SK-N-SH (cell line): Measurements from ENCODE around the gene TCHP. TPM values are rescaled to one million over a fixed set of nuclear protein-coding genes. Genes with fewer than 3 reads are reported as not detected.

ENCODE experiments used
- CTCF ChIA-PET: fragments of 300-600, 350-600 bp; formaldehyde crosslinking; extraction: SDS; loops from one replicate; lab custom pipeline; 2021; lab: Yijun Ruan, JAX
- POLR2A ChIA-PET: fragments of 350-600 bp; sonication (Branson Sonifier 250); formaldehyde crosslinking; extraction: SDS; loops from one replicate; lab custom pipeline; 2020; ENCODE audit warnings: antibody characterized with exemption, inconsistent platforms; lab: Yijun Ruan, JAX
- DNase-seq: peaks from one replicate; pipeline ENCODE4 v3.0.0; 2012
- H2AFZ ChIP-seq: fragments of 200-600 bp; sonication (generic); 2 replicates; pipeline ENCODE4 v1.8.1; 2016; ENCODE audit warnings: antibody characterized with exemption, mild to moderate bottlenecking, low read depth
- H3F3A ChIP-seq: fragments of 200-600 bp; sonication (generic); replicated peaks from 2 replicates; pipeline ENCODE3; 2016; ENCODE audit warnings: antibody characterized with exemption, mild to moderate bottlenecking; ENCODE audit not compliant: insufficient read depth
- H3K27ac ChIP-seq, 2 experiments: fragments of 200-500 bp in 1 of 2; fragments of 200-600 bp in 1 of 2; sonication (Bioruptor generic) in 1 of 2; sonication (generic), shearing (Covaris generic) in 1 of 2; 2 replicates each; pipeline versions ENCODE4 v1.5.1 to v1.6.1; 2014 to 2016; ENCODE audit warnings: low read depth in 2 of 2, inconsistent platforms in 1 of 2, low read length in 1 of 2, mild to moderate bottlenecking in 1 of 2, mixed read lengths in 1 of 2
- H3K27me3 ChIP-seq: fragments of 200-600 bp; sonication (generic), shearing (Covaris generic); 2 replicates; pipeline ENCODE4 v1.6.1; 2016; ENCODE audit warnings: mixed run types; ENCODE audit not compliant: insufficient read depth
- H3K36me3 ChIP-seq, 2 experiments: fragments of 200-500 bp in 1 of 2; fragments of 200-600 bp in 1 of 2; sonication (Bioruptor generic) in 1 of 2; sonication (generic) in 1 of 2; replicated peaks in 1 of 2; 2 replicates each; pipeline versions ENCODE3 to v1.5.1; 2014 to 2016; ENCODE audit warnings: low read length in 1 of 2, mild to moderate bottlenecking in 1 of 2; ENCODE audit not compliant: insufficient read depth in 2 of 2, control insufficient read depth in 1 of 2
- H3K4me1 ChIP-seq, 2 experiments: fragments of 200-500 bp in 1 of 2; fragments of 200-600 bp in 1 of 2; sonication (Bioruptor generic) in 1 of 2; sonication (generic), shearing (Covaris generic) in 1 of 2; 2 replicates each; pipeline versions ENCODE4 v1.5.1 to v1.6.1; 2014 to 2016; ENCODE audit warnings: low read depth in 1 of 2, low read length in 1 of 2, mixed run types in 1 of 2; ENCODE audit not compliant: insufficient read depth in 2 of 2, control insufficient read depth in 1 of 2
- H3K4me2 ChIP-seq: fragments of 200-600 bp; sonication (generic), shearing (Covaris generic); 2 replicates; pipeline ENCODE4 v1.6.1; 2017; ENCODE audit warnings: mixed run types
- H3K4me3 ChIP-seq, 2 experiments: fragments of 200-500 bp in 1 of 2; fragments of 200-600 bp in 1 of 2; sonication (Bioruptor generic) in 1 of 2; sonication (generic), shearing (Covaris generic) in 1 of 2; 2 replicates each; pipeline versions ENCODE4 v1.5.1 to v1.8.1; 2014 to 2016; ENCODE audit warnings: low read depth in 2 of 2, inconsistent platforms in 1 of 2, low read length in 1 of 2, mild to moderate bottlenecking in 1 of 2, mixed read lengths in 1 of 2, moderate library complexity in 1 of 2
- H3K79me2 ChIP-seq: fragments of 200-600 bp; sonication (generic); 2 replicates; pipeline ENCODE4 v1.8.1; 2017; ENCODE audit warnings: mild to moderate bottlenecking; ENCODE audit not compliant: insufficient read depth
- H3K9ac ChIP-seq: fragments of 200-600 bp; sonication (generic); 2 replicates; pipeline ENCODE4 v1.6.1; 2017; ENCODE audit warnings: mixed run types
- H3K9me2 ChIP-seq: fragments of 200-600 bp; sonication (generic); 2 replicates; pipeline ENCODE4 v1.6.1; 2017; ENCODE audit warnings: mixed run types
- H3K9me3 ChIP-seq: fragments of 200-600 bp; sonication (generic); 2 replicates; pipeline ENCODE4 v1.6.1; 2017; ENCODE audit warnings: mixed run types, mild to moderate bottlenecking, moderate library complexity
- H4K20me1 ChIP-seq: fragments of 200-600 bp; sonication (generic); 2 replicates; pipeline ENCODE4 v1.6.1; 2017; ENCODE audit warnings: mild to moderate bottlenecking, mixed run types; ENCODE audit not compliant: insufficient read depth
- ELF1 ChIP-seq: IDR thresholded peaks from 2 replicates; pipeline ENCODE4 v1.4.0; 2012
- EP300 ChIP-seq, 2 experiments: IDR thresholded peaks; 2 replicates each; pipeline versions ENCODE4 v1.4.0 to v1.6.1; 2012; ENCODE audit warnings: borderline replicate concordance in 1 of 2, low read depth in 1 of 2, low read length in 1 of 2
- EZH2phosphoT487 ChIP-seq: fragments of 200-600 bp; sonication (generic); IDR thresholded peaks from 2 replicates; pipeline ENCODE4 v1.6.1; 2017; ENCODE audit warnings: low read depth, mixed run types, mild to moderate bottlenecking, antibody characterized with exemption, moderate library complexity, borderline replicate concordance
- FOSL2 ChIP-seq: IDR thresholded peaks from 2 replicates; pipeline ENCODE4 v1.4.0; 2012; ENCODE audit warnings: low read depth, mild to moderate bottlenecking, moderate library complexity, borderline replicate concordance
- FOXM1 ChIP-seq: IDR thresholded peaks from 2 replicates; pipeline ENCODE4 v1.4.0; 2012; ENCODE audit warnings: low read depth, mild to moderate bottlenecking
- GABPA ChIP-seq: IDR thresholded peaks from 2 replicates; pipeline ENCODE4 v1.4.0; 2012; ENCODE audit warnings: low read depth, mild to moderate bottlenecking
- MAX ChIP-seq: IDR thresholded peaks from 2 replicates; pipeline ENCODE4 v1.4.0; 2012; ENCODE audit warnings: low read depth
- MXI1 ChIP-seq: IDR thresholded peaks from 2 replicates; pipeline ENCODE4 v1.6.1; 2012; ENCODE audit warnings: mild to moderate bottlenecking, low read depth, low read length, improper control_type of control experiment
- NFIC ChIP-seq: IDR thresholded peaks from 2 replicates; pipeline ENCODE4 v1.4.0; 2012; ENCODE audit warnings: borderline replicate concordance
- NRF1 ChIP-seq: IDR thresholded peaks from 2 replicates; pipeline ENCODE4 v1.6.1; 2012; ENCODE audit warnings: low read depth, mild to moderate bottlenecking, low read length
- PBX3 ChIP-seq: IDR thresholded peaks from 2 replicates; pipeline ENCODE4; 2012
- POLR2AphosphoS5 ChIP-seq: IDR thresholded peaks from 2 replicates; pipeline ENCODE4 v1.6.1; 2012; ENCODE audit warnings: low read depth, low read length
- RCOR1 ChIP-seq: fragments of 150-350 bp; IDR thresholded peaks from 2 replicates; pipeline ENCODE4 v1.6.1; 2017; ENCODE audit warnings: antibody characterized with exemption, low read length
- REST ChIP-seq: IDR thresholded peaks from 2 replicates; pipeline ENCODE4 v1.6.1; 2012; ENCODE audit warnings: mild to moderate bottlenecking, low read depth, low read length, moderate library complexity
- RFX5 ChIP-seq: IDR thresholded peaks from 2 replicates; pipeline ENCODE4 v1.6.1; 2012; ENCODE audit warnings: mild to moderate bottlenecking, improper control_type of control experiment, low read length
- TAF1 ChIP-seq: IDR thresholded peaks from 2 replicates; pipeline ENCODE4 v1.6.1; 2012; ENCODE audit warnings: low read depth, mild to moderate bottlenecking, low read length, moderate library complexity, borderline replicate concordance
- TCF12 ChIP-seq: IDR thresholded peaks from 2 replicates; pipeline ENCODE4 v1.4.0; 2012
- TEAD4 ChIP-seq: IDR thresholded peaks from 2 replicates; pipeline ENCODE4 v1.4.0; 2012; ENCODE audit warnings: mild to moderate bottlenecking, borderline replicate concordance; ENCODE audit not compliant: insufficient read depth
- USF1 ChIP-seq: IDR thresholded peaks from 2 replicates; pipeline ENCODE4 v1.4.0; 2012; ENCODE audit warnings: low read depth, borderline replicate concordance
- ZBTB33 ChIP-seq: IDR thresholded peaks from 2 replicates; pipeline ENCODE4 v1.4.0; 2012; ENCODE audit warnings: low read depth, borderline replicate concordance
- WGBS: methylation state at CpG from one replicate; pipeline ENCODE4 v1.1.6; 2017; ENCODE audit warnings: low lambda C conversion rate; 5-methylcytosine and 5-hydroxymethylcytosine counted together
- polyA plus RNA-seq, 3 experiments: library from polyadenylated mRNA; depleted of rRNA; stranded (reverse); fragments of >200 nt; gene quantifications; 2 replicates each; pipeline ENCODE4 v1.2.3, GENCODE V29; 2012

TCHP gene
- polyA plus RNA-seq, 1 of the 3 experiments (the other 2 are of a cell fraction), result 37.3 TPM

- H3K79me2 ChIP-seq, result no peaks in the 10 kb centered on the region
- H4K20me1 ChIP-seq, result no peaks in the 10 kb centered on the region
- WGBS, result 93% methylated on average over 14 of the region's 14 CpGs
- H3K9ac ChIP-seq, result no peak overlapping the region
- no peak overlapping the region for H3K4me3 ChIP-seq
- CTCF ChIA-PET, result interaction anchor here (1.1 to 1.5 kb wide), 3 partner anchors 10 to 108 kb away, joined by 3 to 4 read pairs (median 3); no protein-coding TSS in a partner anchor
- no peak overlapping the region for H3K4me2 ChIP-seq
- POLR2A ChIA-PET, result no interaction called here
- H3F3A ChIP-seq, result peaks cover 3% of the 10 kb centered on the region
- TF ChIP-seq PBX3, result no peak
- no peak for TF ChIP-seq EP300 (IDR thresholded peaks at IDR 0.05; ENCODE audit: borderline replicate concordance in 1 of 2, low read depth in 1 of 2, low read length in 1 of 2)
- TF ChIP-seq RCOR1, result no peak
- TF ChIP-seq ZBTB33, result no peak
- no peaks in the 10 kb centered on the region for H3K27me3 ChIP-seq
- no peaks in the 10 kb centered on the region for H3K9me2 ChIP-seq
- no peaks in the 10 kb centered on the region for H3K4me1 ChIP-seq
- H3K9me3 ChIP-seq, result no peaks in the 10 kb centered on the region
- H3K36me3 ChIP-seq, result peaks cover 39 to 56% of the 10 kb centered on the region in 2 experiments
- H2AFZ ChIP-seq, result no peak overlapping the region
- no peak for DNase-seq
- H3K27ac ChIP-seq, result no peak overlapping the region
Observed at GRCh38 chr12:109961201-109961600, 61.1 kb downstream of the TCHP start.

GRCh38 chr12:109961612-109962011 lies 61.5 kb downstream of the TCHP start:
- Histone ChIP-seq H4K20me1 (no peaks in the 10 kb centered on the region), H3K4me3 (no peak overlapping the region), H3F3A (peaks cover 3% of the 10 kb centered on the region), H3K36me3 (peaks cover 35 to 53% of the 10 kb centered on the region in 2 experiments), H3K9ac (no peak overlapping the region), H3K9me3 (no peaks in the 10 kb centered on the region), H3K79me2 (no peaks in the 10 kb centered on the region), H3K4me1 (no peaks in the 10 kb centered on the region), H3K27me3 (no peaks in the 10 kb centered on the region), H3K9me2 (no peaks in the 10 kb centered on the region), H3K27ac (no peak overlapping the region), H2AFZ (no peak overlapping the region), H3K4me2 (no peak overlapping the region)
- 92% methylated on average over 6 of the region's 6 CpGs for WGBS
- DNase-seq, result no peak
- POLR2A ChIA-PET, result no interaction called here
- CTCF ChIA-PET, result interaction anchor here (1.1 to 1.4 kb wide), 2 partner anchors 10 to 21 kb away, joined by 3 read pairs; no protein-coding TSS in a partner anchor
- TF ChIP-seq TEAD4 (no peak), NRF1 (no peak), FOXM1 (no peak), RFX5 (no peak), USF1 (no peak), MXI1 (no peak), REST (no peak), FOSL2 (no peak), ELF1 (no peak), GABPA (no peak), TCF12 (no peak), POLR2AphosphoS5 (no peak), RCOR1 (no peak), MAX (no peak), NFIC (no peak), TAF1 (no peak), EP300 (IDR thresholded peaks at IDR 0.05; ENCODE audit: borderline replicate concordance in 1 of 2, low read depth in 1 of 2, low read length in 1 of 2) (no peak), EZH2phosphoT487 (no peak)
